ENCODE measurements around the gene RASGRP4.

RASGRP4 gene

GRCh38 chr19:38448225-38448624 is 22.2 kb upstream of the RASGRP4 start:
- no peak for TF ChIP-seq CTCF (IDR thresholded peaks at IDR 0.05; ENCODE audit: low read depth, low read length)
- H3K4me3 ChIP-seq (ENCODE audit: low read depth, low read length): no peak overlapping the region

GRCh38 chr19:38445362-38445761 is 19.3 kb upstream of the RASGRP4 start:
- no peak for TF ChIP-seq CTCF (IDR thresholded peaks at IDR 0.05; ENCODE audit: low read depth, low read length)
- no peak overlapping the region for H3K4me3 ChIP-seq (ENCODE audit: low read depth, low read length)

DNA sequence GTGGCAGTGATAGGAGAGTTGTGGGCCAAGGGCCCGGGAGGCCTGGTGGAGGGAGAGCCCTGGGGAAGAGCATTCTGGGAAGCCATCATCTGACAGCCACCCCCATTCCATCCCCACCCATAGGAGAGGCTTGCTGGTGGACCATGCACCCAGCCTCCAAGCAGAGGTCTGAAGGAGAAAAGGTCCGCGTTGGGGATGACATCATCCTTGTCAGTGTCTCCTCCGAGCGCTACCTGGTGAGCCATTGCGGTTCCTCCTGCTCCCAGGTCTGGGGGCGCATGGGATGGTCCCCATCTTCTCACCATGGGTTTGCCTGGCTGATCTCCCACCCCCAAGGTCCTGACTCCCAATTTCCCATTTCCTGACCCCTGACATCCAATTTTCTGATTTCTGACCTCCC is 18.0 kb upstream of the RASGRP4 start:
- H3K4me3 ChIP-seq (ENCODE audit: low read depth, low read length): no peak overlapping the region
- TF ChIP-seq CTCF (IDR thresholded peaks at IDR 0.05; ENCODE audit: low read depth, low read length): no peak

DNA sequence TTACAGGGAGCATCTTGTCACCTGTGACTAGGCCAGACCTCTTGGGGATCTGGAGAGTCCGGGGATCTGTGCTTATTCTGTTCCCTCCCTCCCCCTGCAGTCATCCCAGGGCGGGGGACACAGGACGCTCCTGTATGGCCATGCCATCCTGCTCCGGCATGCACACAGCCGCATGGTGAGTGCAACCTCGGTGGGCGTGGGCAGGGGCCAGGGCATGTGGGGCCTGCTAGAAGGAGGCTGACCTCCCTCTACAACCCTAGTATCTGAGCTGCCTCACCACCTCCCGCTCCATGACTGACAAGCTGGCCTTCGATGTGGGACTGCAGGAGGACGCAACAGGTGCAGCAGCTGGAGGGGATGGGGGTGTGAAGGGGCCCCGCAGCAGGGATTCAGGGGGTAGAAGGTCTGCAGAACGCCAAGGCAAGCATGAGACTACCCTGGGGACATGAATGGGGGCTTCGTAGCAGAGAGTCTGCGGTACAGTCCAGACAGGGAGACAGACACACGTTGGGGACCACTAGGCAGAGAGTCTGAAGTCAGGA is 17.5 kb upstream of the RASGRP4 start:
- TF ChIP-seq CTCF (IDR thresholded peaks at IDR 0.05; ENCODE audit: low read depth, low read length): no peak
- no peak overlapping the region for H3K4me3 ChIP-seq (ENCODE audit: low read depth, low read length)

DNA sequence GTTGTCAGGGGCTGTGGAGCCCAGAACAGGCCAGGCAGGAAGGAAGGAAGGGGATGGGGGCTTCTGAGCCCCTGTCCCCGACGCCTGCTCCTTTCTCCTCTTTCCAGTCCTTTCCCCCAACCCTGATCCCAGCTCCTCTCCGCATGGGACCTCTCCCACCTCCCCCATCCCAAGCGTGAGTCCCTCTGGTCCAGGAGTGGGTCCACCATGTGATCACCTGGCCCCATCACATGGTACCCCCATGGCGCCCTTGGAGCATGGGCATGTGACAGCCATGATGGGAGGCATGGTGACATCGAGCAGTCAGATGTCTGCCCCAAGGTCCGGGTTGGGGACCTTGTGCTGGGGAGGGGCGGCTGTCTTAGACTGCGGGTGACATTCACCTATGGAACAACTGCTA is 16.7 kb upstream of the RASGRP4 start:
- no peak overlapping the region for H3K4me3 ChIP-seq (ENCODE audit: low read depth, low read length)
- TF ChIP-seq CTCF (IDR thresholded peaks at IDR 0.05; ENCODE audit: low read depth, low read length): no peak

DNA sequence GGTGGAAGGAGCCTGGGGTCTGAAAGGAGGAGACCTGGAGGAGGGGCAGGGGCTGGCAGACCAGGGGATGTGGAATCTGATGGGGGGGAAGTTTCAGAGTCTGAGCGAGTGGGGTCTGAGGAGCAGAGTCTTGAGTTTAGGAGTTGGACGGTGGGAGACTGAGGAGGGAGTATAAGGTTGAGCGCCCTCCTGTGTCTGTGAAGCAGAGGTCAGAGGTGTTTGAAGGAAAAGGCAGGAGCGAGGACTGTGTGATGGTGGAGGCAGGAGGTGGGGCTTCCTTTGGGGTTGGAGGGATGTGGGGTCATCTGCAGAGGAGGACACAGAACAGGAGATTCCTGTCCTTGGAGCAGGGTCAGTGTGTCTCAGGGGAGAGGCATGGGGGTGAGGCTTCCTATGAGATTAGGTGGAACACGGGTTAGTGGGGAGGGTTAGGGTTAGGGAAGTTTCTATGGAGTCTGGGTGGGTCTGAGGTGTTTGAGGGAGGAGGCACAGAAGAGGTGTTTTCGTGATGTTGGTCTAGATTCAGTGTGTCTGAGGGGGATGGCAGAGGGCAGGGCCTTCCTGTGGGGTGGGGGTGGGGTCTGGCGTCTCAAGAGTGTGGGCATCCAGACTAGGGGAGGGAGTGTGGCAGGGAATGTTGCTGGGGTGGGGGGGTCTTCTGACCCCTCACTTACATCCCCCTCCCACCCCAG is 15.8 kb upstream of the RASGRP4 start:
- TF ChIP-seq CTCF (IDR thresholded peaks at IDR 0.05; ENCODE audit: low read depth, low read length): no peak
- no peak overlapping the region for H3K4me3 ChIP-seq (ENCODE audit: low read depth, low read length)

DNA sequence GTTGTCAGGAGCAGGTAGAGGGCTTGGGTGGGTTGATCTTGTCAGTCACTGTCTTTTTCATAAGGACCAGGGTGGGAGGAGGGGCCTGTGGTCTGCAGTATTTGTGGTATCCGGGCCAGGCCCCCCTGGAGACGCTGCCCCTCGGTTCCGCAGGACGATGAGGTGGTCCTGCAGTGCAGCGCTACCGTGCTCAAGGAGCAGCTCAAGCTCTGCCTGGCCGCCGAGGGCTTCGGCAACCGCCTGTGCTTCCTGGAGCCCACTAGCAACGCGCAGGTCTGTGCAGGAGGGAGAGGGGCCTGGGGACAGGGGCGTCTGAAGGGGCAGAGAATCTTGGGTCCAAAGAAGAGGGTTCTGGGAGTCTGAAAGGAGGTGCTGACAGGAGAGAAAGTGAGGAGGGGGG is 14.6 kb upstream of the RASGRP4 start:
- no peak for TF ChIP-seq CTCF (IDR thresholded peaks at IDR 0.05; ENCODE audit: low read depth, low read length)
- H3K4me3 ChIP-seq (ENCODE audit: low read depth, low read length): no peak overlapping the region
